GM18520 (cell line): ENCODE measurements around the gene CCDC78.
"Not testable (repeated sequence)": the region's sequence is repeated elsewhere in the genome, so short reads cannot be mapped to it uniquely, and the experiment has no call there.

Experiments
- ATAC-seq: cut with Tn5 transposase; IDR thresholded peaks from one replicate; pipeline ENCODE4 v1.9.1; 2021; ENCODE audit not compliant: unreplicated experiment

CCDC78 gene

DNA sequence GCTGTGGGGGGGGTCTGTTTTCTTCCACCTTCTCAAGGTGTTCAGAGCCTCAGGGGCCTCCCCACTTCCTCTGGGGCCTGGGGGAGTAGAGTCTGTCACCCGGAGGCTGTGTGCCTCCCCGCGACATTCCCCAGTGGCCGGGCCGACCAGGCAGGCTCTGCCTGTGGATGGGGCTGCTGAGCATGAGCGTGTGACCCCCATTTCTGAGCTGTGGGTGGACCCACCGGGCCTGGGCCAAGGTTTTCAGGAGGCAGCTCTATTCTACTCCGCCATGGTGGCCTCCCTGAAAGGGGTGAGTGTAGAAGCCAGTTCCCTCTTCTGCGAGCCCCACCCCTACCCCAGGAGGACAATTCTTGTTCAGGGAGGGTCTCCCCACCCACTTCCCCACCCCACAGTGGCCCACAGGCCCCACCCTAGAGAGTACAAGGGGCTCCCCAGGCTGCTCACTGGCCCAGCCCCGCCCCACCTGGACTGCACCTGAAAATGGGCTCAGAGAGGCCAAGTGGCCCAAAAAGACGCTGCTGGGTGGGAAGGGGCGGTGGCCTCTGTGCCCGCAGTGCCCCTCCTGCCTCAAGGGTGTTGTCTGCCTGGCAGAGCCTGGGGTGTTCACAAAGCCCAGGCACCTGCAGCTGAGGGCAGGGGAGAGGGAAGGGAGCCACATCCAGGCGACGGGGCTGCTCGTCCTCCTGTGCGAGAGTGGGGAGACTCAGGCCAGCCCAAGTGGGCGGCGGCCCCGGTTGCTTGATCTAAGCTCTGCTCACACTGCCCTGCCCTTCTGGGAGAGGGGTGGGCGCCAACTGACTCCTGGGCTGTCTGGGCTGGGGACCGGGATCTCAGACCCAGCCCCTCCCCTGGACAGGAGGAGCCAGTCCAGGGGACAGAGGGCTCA, 35.6 kb upstream of the CCDC78 start:
- no peak for ATAC-seq

DNA sequence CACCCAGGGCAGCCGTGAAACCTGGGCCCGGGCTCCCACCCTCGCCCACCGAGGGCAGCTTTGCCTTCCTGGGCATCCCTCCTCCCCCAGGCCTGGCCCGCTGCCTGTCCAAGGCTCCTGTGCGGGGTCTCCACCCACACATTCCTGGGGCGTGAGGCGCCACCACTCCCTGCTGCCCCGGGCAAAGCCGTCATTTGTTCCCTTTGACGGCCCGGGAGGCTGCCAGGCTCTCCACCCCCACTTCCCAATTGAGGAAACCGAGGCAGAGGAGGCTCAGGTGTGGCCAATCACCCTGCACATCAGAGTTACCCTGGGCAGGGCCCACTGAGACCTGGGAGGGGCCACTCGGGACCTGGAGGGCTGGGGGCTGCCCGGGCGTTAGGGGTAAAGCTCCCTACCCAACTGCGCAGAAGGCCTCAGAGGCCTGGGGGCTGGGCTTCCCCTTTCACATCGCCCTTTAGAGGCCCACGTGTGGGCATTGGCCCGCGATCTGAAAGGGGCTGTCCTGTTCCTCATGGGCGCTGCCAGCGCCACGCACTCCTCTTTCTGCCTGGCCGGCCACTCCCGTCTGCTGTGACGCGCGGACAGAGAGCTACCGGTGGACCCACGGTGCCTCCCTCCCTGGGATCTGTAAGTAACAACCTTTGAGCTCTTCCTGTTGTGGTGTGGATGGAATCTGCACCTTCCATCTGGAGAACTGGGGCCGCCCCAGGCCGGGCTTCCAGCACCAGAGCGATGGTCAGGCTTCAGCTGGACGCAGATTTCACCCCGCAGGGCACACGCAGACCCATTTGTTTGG, 34.5 kb upstream of the CCDC78 start, which contains the start of gene MSLN:
Gene MSLN, plus strand, starts transcription at position 190 of the 799 bp plus-strand sequence. CDS start 1,947 bp downstream, outside the sequence.
- no peak for ATAC-seq

DNA sequence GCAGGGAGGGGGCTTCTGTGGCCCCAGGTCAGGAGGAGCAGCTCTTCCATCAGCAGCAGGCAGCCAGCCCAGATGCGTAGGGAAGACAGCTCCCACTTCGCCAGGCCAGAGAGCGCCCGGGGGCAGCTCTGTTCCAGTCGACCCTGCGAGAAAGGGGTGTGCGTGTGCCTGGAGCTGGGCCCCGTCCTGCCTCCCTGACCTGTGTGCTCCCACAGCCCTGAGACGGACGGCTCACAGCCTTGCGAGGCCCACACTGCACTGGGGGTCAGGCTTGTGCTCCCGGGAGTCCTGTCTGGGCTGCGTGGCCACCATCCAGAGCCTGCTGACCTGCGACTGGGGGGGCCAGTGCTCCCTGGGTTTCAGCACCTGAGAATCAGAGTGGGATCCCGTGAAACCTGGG, 33.8 kb upstream of the CCDC78 start:
- no peak for ATAC-seq

DNA sequence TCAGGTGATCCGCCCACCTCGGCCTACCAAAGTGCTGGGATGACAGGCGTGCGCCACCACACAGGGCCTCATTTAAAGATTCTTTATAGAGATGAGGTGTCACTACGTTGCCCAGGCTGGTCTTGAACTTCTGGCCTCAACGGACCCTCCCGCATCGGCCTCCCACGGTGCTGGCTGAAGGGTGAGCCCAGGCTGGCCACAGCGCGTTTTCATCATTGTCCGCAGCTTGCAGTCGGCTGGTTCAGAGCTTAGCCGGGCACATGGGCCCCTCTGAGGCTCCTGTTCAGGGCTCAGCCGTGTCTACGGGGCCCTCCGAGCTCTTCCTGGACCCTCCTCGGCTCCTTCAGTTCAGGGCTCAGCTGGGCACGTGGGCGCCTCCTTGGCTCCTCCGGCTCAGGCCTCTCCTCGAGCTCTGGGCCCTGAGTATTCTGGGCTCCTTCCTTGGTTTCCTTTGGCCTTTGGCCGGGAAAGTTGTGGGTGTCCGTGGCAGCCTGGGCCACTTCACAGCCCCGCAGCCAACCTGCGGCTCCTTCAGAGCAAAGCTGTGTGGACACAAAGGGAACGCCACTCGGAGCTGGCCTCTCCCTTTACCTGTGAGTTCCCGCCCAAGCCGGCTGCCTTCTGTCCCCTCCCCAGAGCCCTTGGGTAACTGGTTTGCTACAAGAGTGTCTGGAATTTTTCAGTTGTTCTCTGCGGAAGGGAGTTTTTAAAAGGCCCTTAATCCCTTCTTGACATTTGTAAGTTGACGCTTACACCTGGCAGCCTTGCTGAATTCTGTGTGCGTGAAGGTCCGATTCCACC, 33.1 kb upstream of the CCDC78 start:
- no peak for ATAC-seq

DNA sequence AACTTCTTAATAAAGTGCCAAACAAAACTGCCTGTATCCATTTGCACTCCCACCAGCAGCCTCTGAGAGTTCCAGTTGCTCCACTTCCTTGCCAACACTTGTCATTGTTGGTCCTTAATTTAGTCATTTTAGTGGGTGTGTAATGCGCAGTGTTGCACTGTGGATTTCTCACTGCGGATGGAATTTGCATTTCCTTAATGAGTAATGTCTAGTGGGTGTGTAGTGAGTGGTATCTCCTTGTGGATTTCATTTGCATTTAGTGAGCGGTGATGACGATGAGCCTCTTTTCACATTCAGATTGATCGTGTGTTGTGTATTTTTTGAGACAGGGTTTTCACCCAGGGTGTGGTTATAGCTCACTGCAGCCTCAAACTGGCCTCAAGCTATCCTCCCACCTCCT, 30.2 kb upstream of the CCDC78 start:
- ATAC-seq, result no peak

DNA sequence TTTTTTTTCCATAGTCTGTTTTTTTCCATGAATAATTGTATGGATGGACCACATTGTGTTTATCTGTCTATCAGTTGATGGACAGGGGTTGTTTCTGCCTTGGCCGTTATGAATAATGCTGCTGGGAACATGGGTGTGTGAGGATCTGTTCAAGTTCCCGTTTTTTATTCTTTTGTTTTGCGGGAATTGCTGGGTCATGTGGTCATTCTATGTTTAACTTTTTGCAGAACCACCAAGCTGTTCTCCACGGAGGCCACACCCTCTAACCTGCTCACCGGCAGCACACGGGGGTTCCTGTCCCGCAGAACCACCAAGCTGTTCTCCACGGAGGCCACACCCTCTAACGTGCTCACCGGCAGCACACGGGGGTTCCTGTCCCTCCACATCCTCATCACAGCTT, 28.4 kb upstream of the CCDC78 start:
- no peak for ATAC-seq

DNA sequence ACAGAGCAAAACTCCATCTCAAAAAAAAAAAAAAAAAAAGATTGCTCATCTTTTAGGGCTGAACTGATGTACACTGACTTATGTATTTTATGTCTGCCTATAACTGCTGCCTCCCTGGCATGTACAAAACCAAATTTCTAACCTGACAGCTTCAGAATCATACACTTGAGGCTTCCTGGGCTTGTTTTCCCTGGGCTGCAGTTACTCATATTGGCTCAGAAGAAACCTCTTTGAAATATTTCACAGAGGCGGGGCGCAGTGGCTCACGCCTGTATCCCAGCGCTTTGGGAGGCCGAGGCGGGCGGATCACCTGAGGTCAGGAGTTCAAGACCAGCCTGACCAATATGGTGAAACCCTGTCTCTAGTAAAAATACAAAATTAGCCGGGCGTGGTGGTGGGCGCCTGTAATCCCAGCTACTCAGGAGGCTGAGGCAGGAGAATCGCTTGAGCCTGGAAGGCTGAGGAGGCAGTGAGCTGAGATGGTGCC, 27.9 kb upstream of the CCDC78 start:
- not testable (repeated sequence) for ATAC-seq

DNA sequence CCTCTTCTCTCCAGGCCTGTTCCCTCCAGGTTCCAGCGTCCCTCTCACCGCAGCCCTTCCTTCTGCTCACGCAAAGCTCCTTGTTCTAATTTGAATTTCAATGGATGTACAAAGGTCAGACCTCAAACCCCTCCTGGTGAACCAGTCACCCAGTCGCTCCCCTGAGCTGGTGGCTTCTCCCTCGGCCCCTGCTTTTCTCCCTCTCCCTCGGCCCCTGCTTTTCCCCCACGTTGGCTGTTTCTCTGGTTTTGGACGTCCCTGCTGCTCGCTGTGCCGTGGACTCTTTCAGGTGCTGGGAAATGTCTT, 25.7 kb upstream of the CCDC78 start:
- ATAC-seq, result no peak

DNA sequence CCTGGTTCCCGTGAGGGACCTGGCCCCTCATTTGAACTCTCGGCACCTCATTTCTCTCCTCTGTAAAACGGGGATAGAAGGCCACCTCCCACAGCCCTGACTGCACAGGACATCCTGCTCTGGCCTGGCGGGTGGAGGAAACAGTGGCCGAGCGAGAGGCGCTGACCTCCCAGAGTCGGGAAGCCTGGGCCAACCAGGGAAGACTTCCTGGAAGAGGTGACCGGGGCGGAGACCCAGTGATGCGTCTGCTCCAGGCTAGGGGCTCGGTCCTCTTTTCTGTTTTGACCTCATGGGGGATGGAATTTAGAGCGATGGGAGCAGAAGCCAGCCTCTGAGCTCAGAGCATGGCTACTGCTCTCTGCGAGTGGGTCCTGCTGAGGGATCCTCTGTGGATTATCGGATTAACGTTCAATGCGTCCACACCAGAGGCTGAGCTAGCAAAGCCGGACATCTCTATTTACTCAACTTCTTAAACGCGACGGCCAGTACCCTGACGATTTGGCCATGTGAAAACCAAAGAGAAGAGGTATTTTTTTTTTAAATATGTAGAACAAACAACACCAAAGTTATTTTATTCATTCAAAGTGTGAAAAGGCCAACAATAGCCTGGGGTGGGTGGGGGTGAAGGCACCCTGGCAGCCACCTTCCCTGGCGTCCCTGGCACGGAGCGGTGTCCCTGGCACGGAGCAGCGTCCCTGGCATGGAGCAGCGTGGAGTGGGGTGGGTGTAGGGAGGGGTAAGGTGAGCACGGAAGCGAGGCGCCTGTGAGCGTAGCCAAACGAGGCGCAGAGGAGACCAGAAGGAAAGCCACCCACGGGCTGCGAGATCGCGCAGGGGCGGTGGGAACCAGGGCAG, 25.1 kb upstream of the CCDC78 start:
- ATAC-seq, result no peak

DNA sequence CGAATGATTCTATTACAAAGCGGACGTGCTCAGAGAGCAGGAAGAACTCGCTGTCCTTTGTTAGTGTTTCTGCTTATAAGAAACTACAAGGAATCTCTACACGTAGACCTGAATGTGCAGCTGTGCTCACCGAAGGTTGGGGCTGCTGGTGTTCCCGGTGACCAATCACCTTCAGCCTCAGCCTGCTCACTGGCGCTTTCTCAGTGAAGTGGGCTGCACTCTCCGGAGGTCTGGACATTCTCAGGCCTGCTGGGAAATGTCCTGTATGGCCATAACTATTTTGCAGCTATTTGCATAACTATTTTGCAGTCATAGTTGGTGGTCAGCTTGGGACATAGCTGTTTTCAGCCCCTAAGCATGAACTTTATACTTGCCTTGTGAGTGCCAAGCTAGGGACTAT, 24.2 kb upstream of the CCDC78 start:
- ATAC-seq, result no peak

DNA sequence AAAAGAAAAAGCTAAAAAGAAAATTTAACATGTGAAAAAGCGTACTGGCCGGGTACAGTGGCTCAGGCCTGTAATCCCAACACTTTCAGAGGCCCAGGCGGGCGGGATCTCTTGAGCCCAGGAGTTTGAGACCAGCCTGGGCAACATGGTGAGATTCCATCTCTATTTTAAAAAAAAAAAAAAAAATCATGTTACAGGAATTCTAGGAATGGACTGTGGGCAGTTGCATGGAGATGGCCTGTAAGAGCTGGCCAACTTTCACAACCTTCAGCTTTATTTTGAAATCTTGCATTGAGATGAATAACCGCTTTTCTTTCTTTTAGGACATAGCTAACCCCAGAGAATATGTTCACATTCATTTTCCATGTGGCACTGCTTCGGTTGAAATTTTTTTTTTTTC, 22.8 kb upstream of the CCDC78 start:
- ATAC-seq, result no peak

DNA sequence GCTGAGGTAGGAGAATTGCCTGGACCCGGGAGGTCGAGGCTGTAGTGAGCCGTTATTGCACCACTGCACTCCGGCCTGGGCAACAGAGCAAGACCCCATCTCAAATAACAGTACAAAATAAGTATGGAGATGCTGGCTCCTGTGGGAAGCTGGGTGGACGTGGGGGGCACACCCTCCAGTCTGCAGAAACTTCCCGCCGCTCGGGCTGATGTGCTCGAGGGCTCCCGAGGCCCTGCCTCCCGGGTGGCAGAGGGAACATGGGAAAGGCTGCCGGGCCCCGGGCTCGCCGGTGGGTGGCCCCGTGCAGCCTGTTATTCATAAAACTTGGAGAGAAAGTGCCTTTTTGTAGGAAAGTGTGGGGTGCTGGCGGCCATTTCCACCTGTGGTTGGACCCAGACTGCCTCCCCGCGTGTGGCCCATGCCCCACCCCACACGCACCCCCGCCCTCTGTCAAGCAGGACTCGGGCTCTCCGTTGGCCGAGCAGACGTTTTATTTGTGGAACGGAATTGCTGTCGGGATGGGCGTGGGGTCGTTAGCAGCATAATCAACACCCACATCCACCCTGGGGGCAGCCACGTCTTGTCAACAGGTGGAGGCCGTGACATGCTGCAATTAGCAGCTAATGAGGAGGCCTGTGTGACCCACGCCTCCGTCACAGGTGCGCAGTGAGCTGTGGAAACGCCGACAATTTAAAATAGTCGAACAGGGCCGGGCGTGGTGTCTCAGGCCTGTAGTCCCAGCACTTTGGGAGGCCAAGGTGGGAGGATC, 21.9 kb upstream of the CCDC78 start:
- ATAC-seq, result no peak

DNA sequence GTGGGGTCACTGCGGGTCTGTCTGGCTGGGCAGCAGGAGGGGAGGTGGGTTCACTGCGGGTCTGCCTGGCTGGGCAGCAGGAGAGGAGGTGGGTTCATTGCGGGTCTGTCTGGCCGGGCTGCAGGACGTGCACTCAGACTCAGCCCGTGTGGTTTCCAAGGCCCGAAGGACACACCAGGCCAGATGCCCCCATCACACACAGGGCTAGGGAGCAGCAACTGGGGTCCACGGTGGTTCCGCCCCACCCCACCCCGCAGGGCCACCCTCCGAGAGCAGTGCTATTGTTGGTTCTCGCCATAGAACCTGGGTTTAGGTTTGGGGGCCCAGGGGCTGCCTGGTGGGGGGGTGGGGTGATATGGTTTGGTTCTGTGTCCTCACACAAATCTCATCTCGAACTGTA, 20.4 kb upstream of the CCDC78 start:
- ATAC-seq, result no peak

DNA sequence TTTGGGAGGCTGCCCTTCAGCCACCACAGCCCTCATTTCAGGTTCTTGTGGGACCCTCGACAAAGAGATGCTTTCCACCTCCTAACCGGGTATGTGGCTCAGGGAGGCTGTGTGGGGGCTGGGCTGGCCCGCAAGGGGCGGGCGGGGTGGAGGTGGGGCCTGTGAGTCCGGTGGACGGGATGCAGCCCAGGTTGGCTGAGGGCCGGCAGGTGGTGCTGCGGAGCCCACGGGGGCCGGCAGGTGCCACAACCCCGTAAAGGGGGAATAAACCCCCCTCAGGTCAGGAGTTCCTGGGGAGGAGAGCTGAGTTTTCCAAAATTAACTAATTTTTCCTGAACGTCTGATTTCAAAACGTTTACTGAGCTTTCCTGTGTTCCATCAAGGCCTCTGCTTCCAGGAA, 19.5 kb upstream of the CCDC78 start:
- ATAC-seq, result no peak

DNA sequence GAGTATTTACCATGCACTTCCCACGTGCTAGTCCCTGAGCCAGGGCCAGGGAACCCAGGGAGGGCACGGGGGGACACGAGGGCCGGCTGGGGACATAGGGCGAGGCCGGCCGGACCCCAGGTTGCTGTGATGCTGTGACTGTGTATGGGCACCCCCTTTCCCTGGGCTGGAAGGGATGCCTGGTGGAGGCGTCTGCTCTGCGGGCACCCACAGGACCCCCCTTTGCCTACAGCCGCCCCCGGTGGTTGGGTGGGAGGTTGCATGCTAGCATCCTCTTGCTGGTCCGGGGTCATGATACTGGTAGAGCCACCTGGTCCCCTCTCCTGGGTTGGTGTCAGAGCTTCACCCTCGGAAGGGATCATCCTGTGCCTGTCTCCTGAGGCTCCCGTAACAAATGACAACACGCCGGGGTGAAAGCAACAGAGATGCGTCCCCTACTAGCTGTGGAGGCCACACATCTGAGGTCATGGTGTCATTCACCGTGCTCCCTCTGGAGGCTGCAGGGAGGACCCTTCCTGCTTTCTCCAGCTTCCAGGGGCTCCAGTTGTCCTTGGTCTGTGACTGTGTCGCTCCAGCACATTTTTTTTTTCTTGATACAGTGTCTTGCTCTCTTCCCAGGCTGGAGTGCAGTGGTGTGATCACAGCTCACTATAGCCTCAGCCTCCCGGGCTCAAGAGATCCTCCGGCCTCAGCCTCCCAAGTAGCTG, 17.7 kb upstream of the CCDC78 start:
- no peak for ATAC-seq

DNA sequence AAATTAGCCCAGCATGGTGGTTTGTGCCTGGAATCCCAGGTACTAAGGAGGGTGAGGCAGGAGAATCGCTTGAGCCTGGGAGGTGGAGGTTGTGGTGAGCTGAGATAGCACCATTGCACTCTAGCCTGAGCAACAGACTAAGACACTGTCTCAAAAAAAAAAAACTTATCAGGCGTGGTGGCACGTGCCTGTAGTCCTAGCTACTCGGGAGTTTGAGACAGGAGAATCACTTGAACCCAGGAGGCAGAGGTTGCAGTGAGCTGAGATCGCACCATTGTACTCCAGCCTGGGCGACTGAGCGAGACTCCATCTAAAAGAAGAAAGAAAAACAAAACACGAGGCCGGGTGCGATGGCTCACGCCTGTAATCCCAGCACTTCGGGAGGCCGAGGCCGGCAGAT, 16.7 kb upstream of the CCDC78 start:
- not testable (repeated sequence) for ATAC-seq

DNA sequence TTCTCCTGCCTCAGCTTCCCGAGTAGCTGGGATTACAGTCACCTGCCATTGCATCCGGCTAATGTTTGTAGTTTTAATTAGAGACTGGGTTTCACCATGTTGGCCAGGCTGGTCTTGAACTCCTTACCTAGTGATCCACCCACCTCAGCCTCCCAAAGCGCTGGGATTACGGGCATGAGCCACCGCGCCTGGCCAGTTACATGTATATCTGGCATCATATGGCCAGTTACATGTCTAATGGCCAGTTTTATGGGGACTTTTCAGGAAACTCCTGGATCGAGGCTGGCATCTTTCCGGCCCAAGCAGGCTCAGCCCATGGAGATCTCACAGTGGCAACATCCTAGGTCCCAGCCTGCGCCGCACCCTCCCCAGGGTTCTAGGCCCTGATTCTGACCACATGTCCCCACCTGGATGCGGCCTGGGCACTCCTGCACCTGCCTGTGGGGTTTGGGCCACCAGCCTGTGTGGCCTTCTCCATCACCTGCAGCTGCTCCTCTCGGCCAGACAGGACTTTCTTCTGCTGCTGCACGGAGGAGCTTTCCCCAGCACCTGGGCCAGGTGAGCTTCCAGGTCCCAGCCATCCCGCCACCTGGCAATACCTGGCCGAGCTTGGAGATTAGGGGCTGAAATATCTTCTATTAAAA, 15.9 kb upstream of the CCDC78 start:
- ATAC-seq, result no peak

DNA sequence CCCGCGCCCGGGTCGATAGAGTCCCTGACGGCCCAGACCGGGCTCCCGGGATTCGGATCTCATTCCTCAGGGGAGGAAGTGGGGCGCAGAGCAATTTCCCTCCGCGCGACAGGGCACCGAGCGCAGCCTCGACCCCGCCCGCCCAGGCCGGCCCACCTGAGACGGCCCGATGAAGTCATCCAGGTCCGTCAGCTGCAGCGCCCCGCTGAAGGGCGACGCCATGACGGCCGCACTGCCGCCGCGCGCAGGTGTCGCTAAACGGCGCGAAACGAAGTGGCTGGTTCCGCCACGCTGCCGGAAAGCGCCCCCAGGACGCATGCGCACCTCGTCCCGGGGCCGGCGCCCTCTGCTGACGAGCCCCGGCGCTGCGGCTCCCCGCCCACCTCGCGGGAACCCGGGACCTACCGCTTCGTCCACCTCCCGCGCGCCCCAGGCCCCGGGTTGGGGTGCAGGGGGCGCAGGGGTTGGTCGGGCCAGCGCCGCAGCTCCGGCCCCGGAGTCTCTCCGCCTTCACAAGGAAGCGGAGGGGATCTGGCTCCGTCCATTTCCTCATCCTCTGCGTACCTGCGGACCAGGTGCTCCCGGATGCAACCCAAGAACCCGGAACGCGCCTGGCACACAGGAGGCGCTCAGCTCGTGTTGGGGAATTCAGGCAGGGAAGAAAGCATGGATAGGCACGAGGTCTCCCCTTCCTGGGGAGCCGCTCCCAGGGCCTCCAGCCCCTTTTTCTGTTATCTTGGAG, 14.7 kb upstream of the CCDC78 start, which contains the start of gene CIAO3:
Gene CIAO3, minus strand, starts transcription at position 234 of the 742 bp plus-strand sequence. Its CDS starts 12 bp downstream, at position 222.
- ATAC-seq, result peak; percentile 78
